Left lung (tissue), 10 donors: ENCODE measurements around the gene ATP6V0A1. TPM values are rescaled to one million over a fixed set of nuclear protein-coding genes. Genes with fewer than 3 reads are reported as not detected.
"Not testable (repeated sequence)": the region's sequence is repeated elsewhere in the genome, so short reads cannot be mapped to it uniquely, and the experiment has no call there.

Experiments
- ATAC-seq: fragments of 200-7000 bp; cut with Tn5 transposase; one replicate; pipeline ENCODE4 v1.9.1; 2020; ENCODE audit warnings: moderate library complexity
- DNase-seq, 4 donors: peaks; one replicate each; pipeline ENCODE4 v3.0.0-alpha.2; 2013 to 2020
- H3K27ac ChIP-seq, 2 donors: fragments of 200-600 bp; sonication (generic) in 1 of 2; one replicate each; pipeline versions ENCODE4 v1.5.0 to v1.8.0; 2020 to 2021
- H3K27me3 ChIP-seq, 2 donors: fragments of 200-600 bp; sonication (generic) in 1 of 2; one replicate each; pipeline versions ENCODE4 v1.5.0 to v1.8.0; 2020 to 2021
- H3K36me3 ChIP-seq, 2 donors: fragments of 200-600 bp; sonication (generic) in 1 of 2; one replicate each; pipeline versions ENCODE4 v1.5.0 to v1.8.0; 2020 to 2021
- H3K4me1 ChIP-seq, 2 donors: fragments of 200-600 bp; one replicate each; pipeline ENCODE4 v1.8.0; 2021
- H3K4me3 ChIP-seq, 2 donors: fragments of 200-600 bp; sonication (generic) in 1 of 2; one replicate each; pipeline versions ENCODE4 v1.5.0 to v1.8.0; 2020 to 2021; ENCODE audit warnings: mild to moderate bottlenecking in 1 of 2
- H3K9me3 ChIP-seq, 2 donors: fragments of 200-600 bp; sonication (generic) in 1 of 2; one replicate each; pipeline versions ENCODE4 v1.5.0 to v1.8.0; 2020 to 2021
- CTCF ChIP-seq, 2 donors: fragments of 200-600 bp; sonication (generic) in 1 of 2; IDR thresholded peaks; one replicate each; pipeline versions ENCODE4 v1.5.0 to v1.8.0; 2021; ENCODE audit warnings: antibody characterized with exemption in 2 of 2
- intact Hi-C, 2 donors: fragments of 100-400 bp; cut with DNase I; formaldehyde crosslinking; loops; one replicate each; pipeline versions ENCODE4 v1.11.2 to v1.14.2; 2022
- polyA plus RNA-seq, 6 donors: library from polyadenylated mRNA; unstranded; fragments of 120-200 nt; gene quantifications; one replicate each; pipeline ENCODE4 v1.2.1, GENCODE V29; 2013; ENCODE audit not compliant: insufficient read length in 6 of 6
- total RNA-seq, 2 donors: library from RNA; stranded (reverse); fragmentation: NEBNext Ultra II Directional; extraction: Animal tissue kit (Norgen Biotek cat#: 25700); gene quantifications; one replicate each; pipeline ENCODE4 v1.2.1, GENCODE V29; 2021
- donor health status: DM: no; HTN: yes; CAD: no.
- donor health status: DM: no; HTN: no; CAD: no.

Gene ATP6V0A1
- total and polyA plus RNA-seq, 8 donors = 46.1 to 103 (median 57.3) TPM

DNA sequence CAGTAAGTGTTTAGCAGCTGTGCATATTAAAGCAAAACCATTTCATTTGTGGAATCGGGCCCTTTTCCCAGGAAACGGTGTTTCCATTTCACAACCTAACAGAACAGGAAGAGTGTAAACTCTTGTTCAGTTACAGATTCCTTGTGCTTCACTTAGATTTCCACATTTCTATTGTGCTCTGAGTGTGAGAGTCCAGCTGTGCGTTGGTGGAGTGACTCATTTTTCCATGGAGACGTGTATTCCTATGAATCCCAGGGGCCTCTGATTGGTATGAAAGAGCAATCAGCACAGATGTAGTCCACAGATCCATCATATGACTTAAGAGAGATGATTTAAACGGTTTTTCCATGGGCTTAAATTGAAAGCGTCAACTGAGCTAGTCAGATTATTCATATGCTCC is 22.3 kb upstream of the ATP6V0A1 start:
- peak overlapping the region; percentile 63 to 82 for H3K27ac ChIP-seq
- H3K9me3 ChIP-seq = no peaks in the 10 kb centered on the region
- H3K27me3 ChIP-seq = no peaks in the 10 kb centered on the region
- no peaks in the 10 kb centered on the region for H3K36me3 ChIP-seq
- intact Hi-C loops = no loop called here
- ATAC-seq (peak; percentile 83), DNase-seq (no peak)
- no peak overlapping the region for H3K4me3 ChIP-seq
- peaks cover 3 to 14% of the 10 kb centered on the region in 2 donors for H3K4me1 ChIP-seq
- TF ChIP-seq CTCF (IDR thresholded peaks at IDR 0.05) = no peak

GRCh38 chr17:42438600-42439567 is 19.8 kb upstream of the ATP6V0A1 start:
- Histone ChIP-seq H3K4me1 (peaks cover 3 to 18% of the 10 kb centered on the region in 2 donors), H3K9me3 (no peaks in the 10 kb centered on the region), H3K36me3 (no peaks in the 10 kb centered on the region), H3K27me3 (no peaks in the 10 kb centered on the region), H3K27ac (no peak overlapping the region), H3K4me3 (no peak overlapping the region)
- intact Hi-C loops = no loop called here
- ATAC-seq (peak; percentile 19), DNase-seq (peak in 1 of 4 donors; percentile 48)
- TF ChIP-seq CTCF (IDR thresholded peaks at IDR 0.05) = peak; percentile 25 to 29

DNA sequence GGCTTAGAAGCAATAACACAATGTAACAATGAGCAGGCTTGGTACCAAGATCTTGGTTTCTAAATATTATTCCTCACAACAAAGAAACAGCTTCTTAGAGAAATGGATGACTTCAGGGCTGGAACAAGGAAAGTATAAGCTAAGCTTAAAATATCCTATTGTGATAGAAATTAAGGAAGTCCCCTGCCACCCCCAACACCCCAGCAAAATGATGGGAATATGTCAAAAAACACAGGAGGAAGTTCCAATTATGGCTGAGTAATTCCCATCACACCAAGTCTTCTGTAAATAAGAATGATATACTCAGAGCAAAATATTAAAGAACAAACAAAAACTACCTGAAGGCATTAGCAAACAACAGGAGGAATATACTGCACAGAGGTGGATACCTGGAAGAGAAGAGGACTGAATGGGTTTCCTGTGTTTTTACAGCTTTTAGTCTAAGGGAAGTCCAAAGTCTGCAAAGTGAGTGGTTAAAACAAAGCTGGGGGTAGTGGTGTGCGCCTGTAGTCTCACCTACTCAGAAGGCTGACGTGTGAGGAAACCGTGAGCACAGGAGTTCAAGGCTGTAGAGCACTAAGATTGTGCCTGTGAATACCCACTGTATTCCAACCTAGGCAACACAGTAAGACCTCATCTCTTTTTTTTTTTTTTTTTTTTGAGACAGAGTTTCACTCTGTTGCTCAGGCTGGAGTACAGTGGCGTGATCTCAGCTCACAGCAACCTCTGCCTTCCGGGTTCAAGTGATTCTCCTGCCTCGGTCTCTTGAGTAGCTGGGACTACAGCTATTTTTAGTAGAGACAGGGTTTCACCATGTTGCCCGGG is 17.1 kb upstream of the ATP6V0A1 start:
- DNase-seq = no peak
- Histone ChIP-seq H3K4me3 (no peak overlapping the region), H3K27ac (no peak overlapping the region), H3K27me3 (no peaks in the 10 kb centered on the region), H3K36me3 (no peaks in the 10 kb centered on the region), H3K9me3 (no peaks in the 10 kb centered on the region), H3K4me1 (peaks cover 0 to 18% of the 10 kb centered on the region in 2 donors)
- no peak for TF ChIP-seq CTCF (IDR thresholded peaks at IDR 0.05)
- intact Hi-C loops = no loop called here
- peak; percentile 57 for ATAC-seq

DNA sequence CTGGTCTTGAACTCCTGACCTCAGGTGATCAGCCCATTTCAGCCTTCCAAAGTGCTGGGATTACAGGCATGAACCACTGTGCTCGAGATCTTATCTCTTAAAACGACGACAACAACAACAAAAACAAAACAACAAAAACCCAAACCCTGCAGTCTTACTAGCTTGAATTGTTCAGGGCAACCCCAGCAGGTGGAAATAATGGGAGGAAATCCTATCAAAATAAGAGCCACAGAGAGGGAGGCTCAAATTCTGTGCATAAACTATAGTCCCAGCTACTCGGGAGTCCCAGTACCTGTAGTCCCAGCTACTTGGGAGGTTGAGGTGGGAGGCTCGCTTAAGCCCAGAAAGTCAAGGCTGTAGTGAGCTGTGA is 16.5 kb upstream of the ATP6V0A1 start:
- intact Hi-C loops = no loop called here
- DNase-seq (no peak), ATAC-seq (no peak)
- H3K9me3 ChIP-seq = no peaks in the 10 kb centered on the region
- H3K27ac ChIP-seq = no peak overlapping the region
- H3K4me3 ChIP-seq = no peak overlapping the region
- no peak for TF ChIP-seq CTCF (IDR thresholded peaks at IDR 0.05)
- H3K27me3 ChIP-seq = no peaks in the 10 kb centered on the region
- H3K4me1 ChIP-seq = peaks cover 0 to 18% of the 10 kb centered on the region in 2 donors
- no peaks in the 10 kb centered on the region for H3K36me3 ChIP-seq

DNA sequence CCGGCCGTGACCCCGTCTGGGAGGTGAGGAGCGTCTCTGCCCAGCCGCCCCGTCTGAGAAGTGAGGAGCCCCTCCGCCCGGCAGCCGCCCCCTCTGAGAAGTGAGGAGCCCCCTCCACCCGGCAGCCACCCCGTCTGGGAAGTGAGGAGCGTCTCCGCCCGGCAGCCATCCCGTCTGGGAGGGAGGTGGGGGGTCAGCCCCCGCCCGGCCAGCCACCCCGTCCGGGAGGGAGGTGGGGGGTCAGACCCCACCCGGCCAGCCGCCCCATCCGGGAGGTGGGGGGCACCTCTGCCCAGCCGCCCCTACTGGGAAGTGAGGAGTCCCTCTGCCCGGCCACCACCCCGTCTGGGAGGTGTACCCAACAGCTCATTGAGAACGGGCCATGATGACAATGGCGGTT is 9.5 kb upstream of the ATP6V0A1 start:
- H3K27me3 ChIP-seq, H3K27ac ChIP-seq, H3K36me3 ChIP-seq, H3K9me3 ChIP-seq, ATAC-seq, intact Hi-C loops, H3K4me3 ChIP-seq, DNase-seq: not testable (repeated sequence)
- H3K4me1 ChIP-seq = peaks cover 0 to 18% of the 10 kb centered on the region in 2 donors

- ATAC-seq, H3K4me3 ChIP-seq, H3K27me3 ChIP-seq, intact Hi-C loops, H3K9me3 ChIP-seq, H3K36me3 ChIP-seq, H3K27ac ChIP-seq, DNase-seq: not testable (repeated sequence)
- peaks cover 0 to 25% of the 10 kb centered on the region in 2 donors for H3K4me1 ChIP-seq
These were observed 8.8 kb upstream of the ATP6V0A1 start for GRCh38 chr17:42449838-42450237.

DNA sequence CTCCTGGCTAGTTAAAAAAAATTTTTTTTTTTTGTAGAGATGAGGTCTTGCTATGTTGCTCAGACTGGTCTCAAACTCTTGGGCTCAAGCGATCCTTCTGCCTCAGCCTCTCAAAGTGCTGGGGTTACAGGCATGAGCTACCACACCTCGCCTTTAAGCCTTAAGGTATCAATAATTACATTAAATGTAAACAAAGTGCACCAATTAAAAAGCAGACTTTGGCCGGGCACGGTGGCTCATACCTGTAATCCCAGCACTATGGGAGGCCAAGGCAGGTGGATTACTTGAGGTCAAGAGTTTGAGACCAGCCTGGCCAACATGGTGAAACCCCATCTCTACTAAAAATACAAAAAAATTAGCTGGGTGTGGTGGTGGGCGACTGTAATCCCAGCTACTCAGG is 7.4 kb upstream of the ATP6V0A1 start:
- not testable (repeated sequence) for ATAC-seq

More for the DNA sequence above, 7.4 kb upstream of the ATP6V0A1 start:
- H3K36me3 ChIP-seq, intact Hi-C loops, H3K4me3 ChIP-seq, H3K9me3 ChIP-seq, H3K27me3 ChIP-seq, DNase-seq, H3K27ac ChIP-seq: not testable (repeated sequence)
- H3K4me1 ChIP-seq = peaks cover under 1 to 38% of the 10 kb centered on the region in 2 donors
